GM12875 (cell line): ENCODE measurements around the gene LUC7L2.

Experiments used
- H3K4me3 ChIP-seq: one replicate; pipeline ENCODE4 v1.5.1; 2011; ENCODE audit warnings: low read depth, low read length, control low read depth
- CTCF ChIP-seq: IDR thresholded peaks from 2 replicates; pipeline ENCODE4 v1.5.1; 2011; ENCODE audit warnings: low read depth, mild to moderate bottlenecking, control low read depth, inconsistent platforms, low read length, moderate library complexity, borderline replicate concordance; ENCODE audit not compliant: insufficient read depth

The LUC7L2 gene

GRCh38 chr7:139341058-139341775, 18.5 kb upstream of the LUC7L2 start, which contains the start of gene FMC1:
Gene FMC1 (plus strand): TSS chr7:139341337. CDS start chr7:139341385, 48 bp downstream.
- peak; percentile 25; the same call in 1 of the 2 replicates for TF ChIP-seq CTCF
- H3K4me3 ChIP-seq = peak within 1 kb of the TSS; percentile 96

- peak overlapping the region; percentile 96 for H3K4me3 ChIP-seq
Measured at GRCh38 chr7:139341776-139342226, 17.9 kb upstream of the LUC7L2 start.

GRCh38 chr7:139345042-139345441, 14.7 kb upstream of the LUC7L2 start:
- TF ChIP-seq CTCF = no peak
- no peak overlapping the region for H3K4me3 ChIP-seq

More at GRCh38 chr7:139341776-139342226, 17.9 kb upstream of the LUC7L2 start:
- no peak for TF ChIP-seq CTCF

- H3K4me3 ChIP-seq = no peak overlapping the region
- no peak for TF ChIP-seq CTCF
Measured at GRCh38 chr7:139351027-139351426, 8.7 kb upstream of the LUC7L2 start.

GRCh38 chr7:139354729-139355128, 5.0 kb upstream of the LUC7L2 start:
- TF ChIP-seq CTCF = no peak
- no peak overlapping the region for H3K4me3 ChIP-seq

GRCh38 chr7:139355320-139355719, 4.4 kb upstream of the LUC7L2 start:
- H3K4me3 ChIP-seq = no peak overlapping the region
- TF ChIP-seq CTCF = no peak

GRCh38 chr7:139357729-139358506, 1.8 kb upstream of the LUC7L2 start:
- peak overlapping the region; percentile 90 for H3K4me3 ChIP-seq
